GM19193 (cell line): ENCODE results near the gene CEBPA.

ENCODE experiments used
- POLR2A ChIP-seq: IDR thresholded peaks from 4 replicates; pipeline ENCODE4 v1.6.1; 2011; ENCODE audit not compliant: insufficient read depth, insufficient read length; ENCODE audit errors: extremely low read depth

The CEBPA gene

DNA sequence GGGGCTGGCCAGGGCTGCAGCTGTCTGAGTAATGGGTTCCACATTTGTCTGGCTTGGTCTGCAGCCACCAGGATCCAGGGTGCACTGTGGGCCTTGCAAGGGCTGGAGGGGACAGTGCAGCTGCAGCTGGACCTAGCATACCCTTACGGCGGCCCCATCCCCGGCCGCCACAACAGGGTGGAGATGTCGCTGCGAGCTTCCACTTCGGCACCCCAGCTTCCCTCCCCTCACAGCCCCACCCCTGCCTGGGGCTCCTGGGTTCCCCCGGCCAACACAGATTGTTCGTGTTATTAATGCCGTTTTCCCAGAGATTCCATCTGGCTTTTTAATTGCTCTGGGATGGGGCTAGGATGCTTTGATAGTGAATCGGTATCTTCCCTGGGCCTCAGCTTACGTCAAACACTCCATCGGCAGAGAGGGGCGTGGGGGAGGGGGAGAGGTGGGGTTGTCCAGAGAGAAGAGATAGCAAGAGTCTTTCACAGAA lies 5.8 kb downstream of the CEBPA start:
- no peak for TF ChIP-seq POLR2A

DNA sequence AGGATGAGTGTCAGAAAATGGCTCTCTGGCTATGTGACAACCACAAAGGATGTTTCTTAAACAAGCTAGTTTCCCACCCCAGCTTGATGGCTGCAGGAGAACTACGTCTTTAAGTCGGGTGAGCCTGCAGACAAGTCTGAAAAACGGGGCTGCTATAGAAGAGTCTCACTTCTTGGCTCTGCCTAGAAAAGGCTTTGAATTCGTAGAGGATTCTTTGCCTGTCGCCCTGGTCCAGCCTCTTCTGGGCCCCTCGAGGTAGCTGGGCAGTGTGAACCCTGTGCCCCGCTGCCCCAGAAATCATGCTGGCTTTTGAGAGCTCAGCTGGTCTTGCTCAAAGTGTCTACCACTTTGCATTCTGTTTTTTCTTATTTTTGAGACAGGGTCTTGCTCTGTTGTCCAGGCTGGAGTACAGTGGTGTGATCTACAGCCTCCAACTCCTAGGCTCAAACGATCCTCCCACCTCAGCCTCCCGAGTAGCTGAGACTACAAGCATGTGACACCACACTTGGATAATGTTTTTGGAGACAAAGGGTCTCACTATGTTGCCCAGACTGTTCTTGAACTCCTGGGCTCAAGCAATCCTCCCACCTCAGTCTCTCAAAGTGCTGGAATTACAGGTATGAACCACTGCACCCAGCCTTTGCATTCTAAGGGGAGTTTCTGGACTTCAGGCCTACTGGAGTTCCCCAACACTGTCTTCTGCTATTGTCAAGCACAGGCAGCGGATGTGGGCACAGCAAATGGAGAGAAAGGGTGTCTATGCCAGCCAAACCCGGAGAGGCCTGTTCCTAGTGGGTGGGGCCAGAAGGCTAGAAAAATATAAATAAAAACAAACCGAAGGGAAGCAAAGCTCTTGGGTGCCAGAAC lies 6.5 kb downstream of the CEBPA start:
- TF ChIP-seq POLR2A = no peak

DNA sequence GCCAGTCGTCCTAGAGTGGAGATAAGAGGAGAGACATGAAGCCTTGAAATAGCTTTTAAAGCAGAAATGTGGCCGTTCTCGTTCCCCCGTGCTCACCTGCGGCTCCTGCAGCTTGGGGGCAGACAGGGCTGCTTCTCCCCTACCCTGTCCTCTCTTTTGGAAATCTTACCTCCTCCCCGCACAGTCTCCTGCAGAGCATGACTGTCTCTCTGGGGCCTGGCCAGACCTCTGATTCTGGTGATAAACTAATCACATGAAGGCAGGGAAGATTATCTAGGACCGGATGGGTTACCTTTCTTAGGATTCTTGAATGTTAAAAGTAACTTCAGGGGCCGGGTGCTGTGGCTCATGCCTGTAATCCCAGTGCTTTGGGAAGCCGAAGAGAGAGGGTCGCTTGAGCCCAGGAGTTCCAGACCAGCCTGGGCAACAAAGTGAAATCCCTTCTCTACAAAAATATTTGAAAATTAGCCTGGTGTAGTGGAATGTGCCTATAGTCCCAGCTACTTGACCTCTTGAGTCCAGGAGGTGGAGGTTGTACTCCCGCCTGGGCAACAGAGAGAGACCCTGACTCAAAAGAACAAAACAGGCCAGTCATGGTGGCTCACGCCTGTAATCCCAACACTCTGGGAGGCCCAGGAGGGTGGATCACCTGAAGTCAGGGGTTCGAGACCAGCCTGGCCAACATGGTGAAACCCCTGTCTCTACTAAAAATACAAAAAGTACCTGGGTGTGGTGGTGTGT lies 8.1 kb downstream of the CEBPA start:
- no peak for TF ChIP-seq POLR2A

DNA sequence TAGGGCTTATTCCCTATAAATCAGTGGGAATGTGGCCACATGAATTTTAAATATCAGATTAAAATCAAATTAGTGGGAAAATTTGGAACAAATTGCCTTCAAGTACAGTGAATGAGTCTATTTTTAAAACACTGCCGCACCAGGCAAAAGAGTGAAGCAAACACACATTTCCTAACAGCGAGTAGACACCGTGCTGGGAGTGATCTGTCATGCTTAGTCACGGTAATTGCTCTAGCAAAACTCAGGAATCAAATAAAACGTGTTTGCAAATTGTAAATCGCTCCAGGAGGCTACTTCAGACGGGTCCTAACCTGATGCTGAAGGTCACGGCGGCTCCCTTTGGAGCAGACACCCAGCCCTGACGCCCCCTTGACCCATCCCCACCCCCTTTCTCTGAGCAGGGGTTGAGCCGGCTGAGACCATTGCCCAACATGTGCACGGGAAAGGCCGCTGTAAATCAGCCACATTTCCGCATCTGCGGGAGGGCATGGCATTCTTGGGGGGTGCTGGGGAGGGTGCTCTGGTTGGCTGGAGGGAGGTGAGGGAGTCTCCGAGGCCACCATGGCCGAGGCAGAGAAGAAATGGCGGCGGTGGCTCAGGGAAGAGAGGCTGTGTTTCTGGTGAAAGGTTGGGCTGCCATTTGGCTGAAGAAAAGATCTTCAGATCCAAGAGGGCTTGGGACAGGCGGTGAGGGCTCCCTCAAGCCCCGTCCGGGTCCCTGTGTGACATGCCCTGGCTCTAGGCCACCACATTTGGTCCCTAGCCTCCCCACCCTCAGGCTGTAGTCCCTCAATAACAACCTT lies 8.9 kb downstream of the CEBPA start:
- no peak for TF ChIP-seq POLR2A

DNA sequence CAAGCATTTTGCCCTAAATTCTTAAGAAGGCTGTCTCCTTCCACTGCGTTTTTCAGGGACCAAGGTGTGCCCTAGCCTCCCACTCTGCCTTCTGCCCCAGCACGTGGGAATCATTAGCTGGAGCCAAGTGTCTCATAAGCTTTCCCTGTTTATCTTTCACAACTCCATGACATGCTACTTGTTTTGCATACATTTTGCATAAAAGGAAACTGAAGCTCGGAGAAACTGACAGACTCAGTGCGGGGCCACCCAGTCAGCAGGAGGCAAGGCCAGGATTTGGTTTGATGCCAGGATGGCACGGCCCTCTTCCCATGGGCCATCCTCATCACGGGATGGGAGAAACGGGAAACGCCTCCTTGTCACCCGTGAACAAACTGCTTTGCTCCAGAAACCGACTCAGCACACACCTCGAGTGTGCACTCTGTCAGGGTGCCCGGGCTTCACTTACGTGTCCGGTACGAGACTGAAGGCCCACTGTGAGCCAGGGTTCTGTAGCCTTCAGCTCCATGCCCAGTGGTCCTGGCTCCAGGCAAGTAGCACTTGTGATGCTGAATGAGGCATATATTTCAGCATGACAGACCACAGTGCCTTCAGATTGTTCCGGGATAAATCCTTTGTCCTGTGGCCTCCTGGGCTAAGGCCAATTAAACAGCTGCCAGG lies 9.6 kb downstream of the CEBPA start:
- TF ChIP-seq POLR2A = no peak

DNA sequence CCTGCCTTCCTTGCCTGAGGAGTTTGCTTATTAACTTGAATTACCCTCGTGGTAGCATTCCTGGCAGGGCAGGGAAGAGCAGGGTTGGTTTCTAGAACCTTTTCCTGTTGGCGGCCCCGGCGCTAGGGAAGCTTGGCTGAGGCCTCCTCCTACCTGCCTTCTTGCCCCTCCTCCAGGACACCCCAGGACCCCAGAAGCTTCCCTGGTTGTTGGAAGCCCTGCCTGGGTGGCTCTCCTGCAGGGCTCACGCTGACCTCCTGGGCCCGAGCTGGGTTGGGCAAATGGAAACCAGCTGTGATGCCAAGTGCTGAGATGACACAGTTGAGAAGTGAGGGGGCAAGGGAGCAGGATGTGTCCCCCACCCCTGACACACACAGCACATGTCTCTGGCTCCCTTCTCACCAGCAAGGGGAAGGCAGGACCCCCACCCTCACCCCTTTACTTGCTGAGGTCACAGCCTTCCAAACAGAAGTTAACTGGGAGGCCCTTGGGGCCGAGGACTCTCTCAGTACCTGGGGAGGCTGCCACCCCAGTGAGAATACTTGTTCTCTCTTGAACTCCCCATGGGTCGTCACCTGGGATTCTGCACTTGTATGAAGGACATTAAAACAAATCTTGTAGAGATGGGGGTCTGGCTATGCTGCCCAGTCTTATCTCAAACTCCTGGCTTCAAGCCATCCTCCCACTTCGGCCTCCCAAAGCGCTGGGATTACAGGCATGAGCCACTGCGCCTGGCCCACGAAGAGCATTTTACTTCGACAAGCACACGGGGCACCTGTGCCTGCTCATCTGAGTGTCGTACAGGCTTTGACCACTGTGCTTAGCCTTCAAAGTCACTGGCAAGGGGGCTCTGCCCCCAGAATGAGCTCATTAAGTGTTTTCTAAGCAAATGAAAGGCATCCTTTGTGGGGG lies 10.5 kb downstream of the CEBPA start:
- TF ChIP-seq POLR2A = no peak

DNA sequence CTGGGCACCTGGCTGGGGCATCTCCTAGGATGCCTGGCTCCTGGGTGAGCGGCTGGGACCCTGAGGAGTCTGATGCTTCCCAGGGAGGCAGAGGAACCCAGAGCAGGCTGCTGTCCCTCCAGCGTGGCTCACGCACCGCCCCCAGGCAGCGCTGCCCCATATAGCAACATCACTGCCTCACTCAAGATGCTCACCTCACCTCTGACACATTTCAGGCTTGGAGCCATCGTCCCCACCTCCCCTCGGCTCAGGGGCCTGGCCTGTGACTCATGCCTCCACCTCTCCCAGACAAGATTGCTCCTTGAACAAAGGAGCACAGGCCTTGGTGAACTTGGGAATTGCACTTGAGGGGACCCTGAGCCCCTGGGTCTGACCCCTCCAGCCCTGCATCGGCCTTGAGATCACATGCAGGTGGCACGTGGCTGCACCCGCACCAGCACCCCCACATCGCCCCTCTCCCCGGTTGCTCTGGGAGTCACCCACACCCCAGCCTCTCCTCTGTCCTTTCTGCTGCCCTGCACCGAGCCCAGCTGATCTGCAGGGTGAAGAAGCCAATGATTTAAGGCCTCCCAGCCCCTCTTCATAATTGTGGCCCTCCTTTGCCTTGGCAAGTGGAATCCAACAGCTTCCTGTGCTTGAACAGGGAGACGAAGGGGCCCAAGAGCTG lies 11.2 kb downstream of the CEBPA start:
- TF ChIP-seq POLR2A = no peak

DNA sequence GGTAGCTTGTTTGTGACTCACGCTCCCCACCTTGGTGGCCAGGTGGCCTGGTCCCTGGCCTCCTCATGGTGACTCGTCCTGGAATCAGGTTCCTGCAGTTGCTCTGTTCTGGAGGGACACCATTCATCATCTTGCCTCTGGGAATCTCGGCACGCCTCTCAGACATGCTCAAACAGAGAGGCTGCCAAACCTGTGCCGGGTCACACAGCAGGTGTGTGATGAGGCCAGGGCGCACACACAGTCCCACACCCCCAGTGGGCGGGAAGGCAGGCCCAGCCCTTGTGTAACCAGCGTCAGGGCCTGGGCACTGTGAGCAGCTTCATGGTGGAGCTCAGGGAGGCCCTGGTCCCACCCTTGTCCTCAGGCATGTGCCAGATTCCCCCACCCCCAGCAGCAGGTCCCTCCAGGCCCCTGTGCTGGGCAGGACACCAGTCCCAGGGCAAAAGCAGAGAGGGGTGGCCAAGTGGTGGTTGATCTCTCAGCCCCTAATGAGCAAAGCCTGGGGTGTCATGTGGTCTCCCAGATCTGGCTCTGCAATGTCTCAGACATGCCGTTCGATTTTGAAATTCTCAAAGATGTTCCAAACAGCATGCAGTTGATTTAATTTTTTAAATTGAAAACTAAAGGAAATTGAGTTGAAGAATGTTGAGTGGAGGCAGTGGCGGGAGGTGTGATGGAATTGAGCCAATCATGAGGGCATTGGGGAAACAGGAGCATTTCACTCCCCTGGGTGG lies 12.1 kb downstream of the CEBPA start:
- TF ChIP-seq POLR2A = no peak

DNA sequence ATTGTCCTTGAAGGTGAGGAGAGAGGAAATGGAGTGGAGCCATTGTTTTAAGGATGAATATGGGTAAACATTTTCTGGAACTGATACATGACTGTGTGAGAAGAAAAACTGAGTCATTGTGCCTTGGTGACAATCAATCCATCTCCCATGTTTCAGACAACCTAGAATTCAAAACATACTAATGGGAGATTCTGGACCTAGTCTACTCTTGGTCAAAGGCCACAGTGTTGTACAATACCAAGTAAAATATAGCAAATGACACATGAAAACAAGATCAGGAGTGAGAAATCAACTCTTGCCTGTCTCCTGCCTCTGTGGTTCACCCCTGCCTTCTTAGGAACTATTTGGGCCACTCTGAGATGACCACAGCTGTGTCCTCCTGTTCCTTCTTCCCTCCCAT lies 13.1 kb downstream of the CEBPA start:
- TF ChIP-seq POLR2A = no peak

DNA sequence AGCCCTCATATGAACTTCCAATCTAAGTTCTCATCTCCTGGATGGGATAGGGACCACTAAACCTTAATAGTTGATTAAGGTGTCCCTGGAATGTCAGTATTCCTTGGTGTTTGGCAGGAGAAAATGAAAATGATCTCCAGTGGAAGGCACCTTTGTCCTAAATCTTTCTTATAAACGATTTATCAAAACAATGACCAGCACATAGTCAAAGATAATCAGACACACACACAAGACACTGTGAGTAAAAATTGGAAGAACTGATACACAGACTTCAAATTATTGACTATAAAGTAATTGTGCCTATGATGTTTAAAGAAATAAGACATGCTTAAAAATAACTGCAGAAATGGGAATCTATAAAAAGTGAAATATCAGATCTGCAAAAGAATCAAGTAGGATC lies 13.7 kb downstream of the CEBPA start:
- no peak for TF ChIP-seq POLR2A

DNA sequence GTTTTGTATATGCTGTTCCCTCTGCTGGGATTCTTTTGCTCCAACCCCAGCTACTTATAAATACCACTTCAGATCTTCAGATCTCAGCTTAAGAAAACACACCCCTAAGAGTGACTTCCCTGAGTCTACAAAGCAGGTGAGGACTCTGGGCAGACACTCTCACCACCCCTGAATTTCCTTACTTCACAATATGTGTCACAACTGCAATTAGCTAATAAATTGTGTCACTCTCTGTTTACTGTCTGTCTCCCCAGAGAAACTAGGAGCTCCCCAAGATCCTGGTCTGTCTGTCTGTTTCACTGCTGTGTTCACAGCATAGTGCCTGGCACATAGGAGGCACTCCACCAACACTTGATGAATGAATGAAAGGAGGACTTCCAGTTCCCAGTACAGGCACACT lies 14.4 kb downstream of the CEBPA start:
- no peak for TF ChIP-seq POLR2A

DNA sequence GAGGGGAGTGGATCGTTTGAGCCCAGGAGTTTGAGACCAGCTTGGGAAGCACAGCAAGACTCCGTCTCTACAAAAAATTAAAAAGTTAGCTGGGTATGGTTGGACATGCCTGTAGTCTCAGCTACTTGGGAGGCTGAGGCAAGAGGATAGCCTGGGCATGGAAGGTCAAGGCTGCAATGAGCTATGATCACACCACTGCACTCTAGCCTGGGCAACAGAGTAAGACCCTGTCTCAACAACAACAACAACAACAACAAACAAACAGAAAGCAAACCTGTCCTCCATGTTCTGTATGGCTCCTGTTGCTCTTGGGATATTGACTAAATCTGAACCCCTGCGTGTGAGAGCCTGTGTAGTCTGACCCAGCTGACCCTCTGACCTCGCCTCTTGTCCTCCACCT lies 14.9 kb downstream of the CEBPA start:
- TF ChIP-seq POLR2A = no peak
